Activated CD4-positive, alpha-beta T cell treated with anti-CD3 and anti-CD28 coated beads, Interleukin-2, amount 50 U/mL, for 48 hours (primary cell): ENCODE data around the gene ABHD4.

Source experiments
- DNase-seq, 2 experiments: peaks; one replicate each; pipeline ENCODE4 v3.0.0-alpha.2; 2020

ABHD4 gene

DNA sequence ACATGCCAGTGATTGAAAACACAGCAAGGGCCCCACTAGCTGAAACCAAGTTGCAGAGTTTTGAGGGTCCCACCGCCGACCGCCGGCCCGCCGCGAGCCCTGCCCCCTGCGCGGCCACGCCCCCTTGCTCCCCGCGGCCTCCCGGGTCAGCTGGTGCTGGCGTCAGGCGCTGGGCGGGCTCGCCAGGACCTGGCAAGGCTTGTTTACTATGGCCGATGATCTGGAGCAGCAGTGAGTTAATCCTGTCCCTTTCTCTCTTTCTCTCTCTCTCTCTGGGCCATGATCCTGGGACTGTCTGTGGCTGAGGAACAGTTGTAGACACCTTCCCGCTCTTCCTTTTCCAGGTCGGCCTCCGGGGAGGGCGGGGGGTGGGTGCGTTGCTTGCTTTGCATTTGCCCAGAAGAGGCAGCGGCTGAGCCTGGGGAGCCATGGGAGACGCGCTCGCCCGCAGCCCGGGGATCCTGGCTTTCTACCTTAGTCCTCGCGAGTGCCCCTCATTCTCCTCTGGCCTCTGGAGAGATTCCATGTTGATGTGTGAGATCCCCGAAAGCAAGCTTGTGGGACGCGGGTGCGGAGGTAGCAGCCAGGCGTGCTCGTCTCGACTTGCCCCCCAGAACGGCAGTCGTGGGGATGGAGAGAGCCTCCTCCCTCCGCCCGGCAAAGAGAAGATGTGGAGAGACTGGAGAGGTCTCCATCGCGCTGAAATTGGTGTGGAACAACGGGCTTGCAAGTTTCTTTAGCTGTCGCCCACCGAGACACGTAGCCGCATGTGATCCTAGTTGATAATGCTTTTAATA, at the start of gene ABHD4:
ABHD4 (plus strand) TSS at position 202 of the 797 bp plus-strand sequence; CDS start at position 209, 7 bp downstream.
- DNase-seq: peak; percentile 65 to 68

DNA sequence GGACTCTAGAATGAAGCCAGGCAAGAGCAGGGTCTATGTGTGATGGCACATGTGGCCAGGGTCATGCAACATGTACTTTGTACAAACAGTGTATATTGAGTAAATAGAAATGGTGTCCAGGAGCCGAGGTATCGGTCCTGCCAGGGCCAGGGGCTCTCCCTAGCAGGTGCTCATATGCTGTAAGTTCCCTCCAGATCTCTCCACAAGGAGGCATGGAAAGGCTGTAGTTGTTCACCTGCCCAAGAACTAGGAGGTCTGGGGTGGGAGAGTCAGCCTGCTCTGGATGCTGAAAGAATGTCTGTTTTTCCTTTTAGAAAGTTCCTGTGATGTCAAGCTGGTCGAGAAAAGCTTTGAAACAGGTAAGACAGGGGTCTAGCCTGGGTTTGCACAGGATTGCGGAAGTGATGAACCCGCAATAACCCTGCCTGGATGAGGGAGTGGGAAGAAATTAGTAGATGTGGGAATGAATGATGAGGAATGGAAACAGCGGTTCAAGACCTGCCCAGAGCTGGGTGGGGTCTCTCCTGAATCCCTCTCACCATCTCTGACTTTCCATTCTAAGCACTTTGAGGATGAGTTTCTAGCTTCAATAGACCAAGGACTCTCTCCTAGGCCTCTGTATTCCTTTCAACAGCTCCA, 48.7 kb upstream of the ABHD4 start:
- peak; percentile 38 to 50 for DNase-seq

DNA sequence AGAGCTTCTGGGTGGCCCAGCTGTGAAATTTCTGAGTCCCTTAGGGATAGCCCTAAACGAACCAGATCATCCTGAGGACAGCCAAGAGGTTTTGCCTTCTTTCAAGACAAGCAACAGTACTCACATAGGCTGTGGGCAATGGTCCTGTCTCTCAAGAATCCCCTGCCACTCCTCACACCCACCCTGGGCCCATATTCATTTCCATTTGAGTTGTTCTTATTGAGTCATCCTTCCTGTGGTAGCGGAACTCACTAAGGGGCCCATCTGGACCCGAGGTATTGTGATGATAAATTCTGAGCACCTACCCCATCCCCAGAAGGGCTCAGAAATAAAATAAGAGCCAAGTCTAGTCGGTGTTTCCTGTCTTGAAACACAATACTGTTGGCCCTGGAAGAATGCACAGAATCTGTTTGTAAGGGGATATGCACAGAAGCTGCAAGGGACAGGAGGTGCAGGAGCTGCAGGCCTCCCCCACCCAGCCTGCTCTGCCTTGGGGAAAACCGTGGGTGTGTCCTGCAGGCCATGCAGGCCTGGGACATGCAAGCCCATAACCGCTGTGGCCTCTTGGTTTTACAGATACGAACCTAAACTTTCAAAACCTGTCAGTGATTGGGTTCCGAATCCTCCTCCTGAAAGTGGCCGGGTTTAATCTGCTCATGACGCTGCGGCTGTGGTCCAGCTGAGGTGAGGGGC, 48.0 kb upstream of the ABHD4 start:
- peak; percentile 70 to 81 for DNase-seq

DNA sequence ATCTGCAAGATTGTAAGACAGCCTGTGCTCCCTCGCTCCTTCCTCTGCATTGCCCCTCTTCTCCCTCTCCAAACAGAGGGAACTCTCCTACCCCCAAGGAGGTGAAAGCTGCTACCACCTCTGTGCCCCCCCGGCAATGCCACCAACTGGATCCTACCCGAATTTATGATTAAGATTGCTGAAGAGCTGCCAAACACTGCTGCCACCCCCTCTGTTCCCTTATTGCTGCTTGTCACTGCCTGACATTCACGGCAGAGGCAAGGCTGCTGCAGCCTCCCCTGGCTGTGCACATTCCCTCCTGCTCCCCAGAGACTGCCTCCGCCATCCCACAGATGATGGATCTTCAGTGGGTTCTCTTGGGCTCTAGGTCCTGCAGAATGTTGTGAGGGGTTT, 46.5 kb upstream of the ABHD4 start:
- DNase-seq: peak; percentile 23 to 39

- peak; percentile 29 to 46 for DNase-seq
Observed at GRCh38 chr14:22552001-22552826, 45.9 kb upstream of the ABHD4 start.

GRCh38 chr14:22552827-22553076, 45.3 kb upstream of the ABHD4 start:
- no peak for DNase-seq

GRCh38 chr14:22553445-22553844, 44.7 kb upstream of the ABHD4 start:
- DNase-seq: peak in 1 of 2 experiments; percentile 30

DNA sequence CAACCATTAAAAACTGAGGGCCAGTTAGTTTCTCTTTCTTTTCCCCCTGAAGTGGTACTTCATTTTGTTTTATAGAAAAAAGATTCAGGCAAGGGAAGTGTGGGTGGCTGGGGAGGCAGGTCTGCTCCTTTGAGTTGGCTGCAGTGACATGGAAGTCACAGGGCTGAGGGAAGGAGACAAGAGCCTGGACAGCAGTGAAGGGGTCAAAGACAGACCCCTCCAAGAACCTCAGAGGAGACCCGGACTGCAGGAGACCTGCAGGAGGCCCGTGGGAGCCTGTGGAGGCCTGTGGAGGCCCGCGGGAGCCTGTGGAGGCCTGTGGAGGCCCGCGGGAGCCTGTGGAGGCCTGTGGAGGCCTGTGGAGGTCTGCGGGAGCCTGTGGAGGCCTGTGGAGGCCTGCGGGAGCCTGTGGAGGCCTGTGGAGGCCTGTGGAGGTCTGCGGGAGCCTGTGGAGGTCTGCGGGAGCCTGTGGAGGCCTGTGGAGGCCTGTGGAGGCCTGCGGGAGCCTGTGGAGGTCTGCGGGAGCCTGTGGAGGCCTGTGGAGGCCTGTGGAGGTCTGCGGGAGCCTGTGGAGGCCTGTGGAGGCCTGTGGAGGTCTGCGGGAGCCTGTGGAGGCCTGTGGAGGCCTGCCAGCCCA, 44.1 kb upstream of the ABHD4 start:
- peak in 1 of 2 experiments; percentile 51 for DNase-seq

DNA sequence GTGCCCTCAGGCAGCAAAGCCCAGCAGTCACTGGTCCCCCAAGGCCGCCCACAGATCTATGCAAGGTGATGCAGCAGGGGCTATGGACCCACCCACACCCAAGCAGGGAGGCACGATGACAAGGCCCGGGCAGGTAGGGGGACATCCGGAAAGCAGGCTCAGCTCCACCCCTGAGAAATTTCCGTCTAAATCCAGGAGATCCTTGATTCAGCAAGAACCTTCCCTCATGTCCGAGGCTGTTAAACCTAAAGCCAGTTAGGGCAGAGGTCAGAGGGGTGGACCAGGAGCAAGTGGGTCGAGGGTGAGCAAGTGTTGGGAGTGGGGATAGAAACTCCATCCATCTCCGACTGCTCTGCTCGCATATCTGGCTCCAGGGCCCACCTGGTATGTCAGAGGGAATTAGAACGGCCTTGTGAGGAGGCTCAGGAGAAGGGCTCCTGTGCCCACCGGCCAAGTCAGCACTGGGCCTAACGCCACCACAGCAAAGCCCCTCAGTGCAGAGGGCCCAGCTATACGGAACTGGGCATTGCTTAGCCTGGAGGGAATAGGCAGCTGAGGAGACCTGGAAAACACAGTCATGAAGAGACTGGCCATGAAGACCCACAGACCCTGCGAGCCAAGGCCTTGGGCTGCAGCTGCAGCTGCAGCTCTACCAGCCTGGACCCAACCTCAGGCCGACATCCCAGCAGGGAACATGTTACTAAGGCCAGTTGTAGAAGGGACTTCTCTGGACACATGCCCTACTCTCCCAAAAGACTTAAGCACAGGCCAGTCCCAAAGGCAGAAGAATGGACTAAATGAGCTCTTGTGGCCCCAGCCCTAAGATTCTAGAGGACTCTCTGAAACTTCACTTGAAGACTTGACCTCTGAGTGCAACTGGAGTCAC, 43.4 kb upstream of the ABHD4 start:
- DNase-seq: peak in 1 of 2 experiments; percentile 62

DNA sequence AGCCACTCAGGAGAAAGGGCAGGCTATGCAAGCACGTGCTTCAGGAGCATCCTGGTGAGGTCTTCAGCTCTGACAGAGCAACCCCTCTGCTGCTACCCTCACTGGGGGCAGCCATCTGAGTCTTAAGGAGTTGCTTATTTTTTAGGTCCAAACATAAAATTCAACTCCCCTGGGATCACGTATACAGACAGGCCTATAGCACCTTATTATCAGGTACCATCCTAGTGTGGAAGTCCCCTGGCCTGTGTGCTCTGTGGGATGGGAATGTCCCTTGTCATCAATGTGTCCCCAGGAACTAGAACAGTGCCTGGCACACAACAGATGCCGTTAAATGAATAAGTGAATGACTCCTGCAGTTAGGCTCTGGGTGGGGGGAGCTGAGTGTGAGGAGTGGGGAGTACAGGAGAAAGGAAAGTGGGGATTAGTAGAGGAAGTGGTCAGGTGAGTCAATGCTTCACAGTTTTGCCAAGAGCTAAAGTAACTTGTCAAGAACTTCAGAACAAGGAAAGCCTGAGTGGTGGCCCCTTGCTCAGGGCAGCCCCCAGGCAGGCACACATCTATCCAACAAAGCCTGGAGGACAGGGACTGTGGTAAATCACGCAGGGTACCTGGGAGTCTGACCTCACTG, 42.6 kb upstream of the ABHD4 start:
- peak; percentile 76 to 85 for DNase-seq

DNA sequence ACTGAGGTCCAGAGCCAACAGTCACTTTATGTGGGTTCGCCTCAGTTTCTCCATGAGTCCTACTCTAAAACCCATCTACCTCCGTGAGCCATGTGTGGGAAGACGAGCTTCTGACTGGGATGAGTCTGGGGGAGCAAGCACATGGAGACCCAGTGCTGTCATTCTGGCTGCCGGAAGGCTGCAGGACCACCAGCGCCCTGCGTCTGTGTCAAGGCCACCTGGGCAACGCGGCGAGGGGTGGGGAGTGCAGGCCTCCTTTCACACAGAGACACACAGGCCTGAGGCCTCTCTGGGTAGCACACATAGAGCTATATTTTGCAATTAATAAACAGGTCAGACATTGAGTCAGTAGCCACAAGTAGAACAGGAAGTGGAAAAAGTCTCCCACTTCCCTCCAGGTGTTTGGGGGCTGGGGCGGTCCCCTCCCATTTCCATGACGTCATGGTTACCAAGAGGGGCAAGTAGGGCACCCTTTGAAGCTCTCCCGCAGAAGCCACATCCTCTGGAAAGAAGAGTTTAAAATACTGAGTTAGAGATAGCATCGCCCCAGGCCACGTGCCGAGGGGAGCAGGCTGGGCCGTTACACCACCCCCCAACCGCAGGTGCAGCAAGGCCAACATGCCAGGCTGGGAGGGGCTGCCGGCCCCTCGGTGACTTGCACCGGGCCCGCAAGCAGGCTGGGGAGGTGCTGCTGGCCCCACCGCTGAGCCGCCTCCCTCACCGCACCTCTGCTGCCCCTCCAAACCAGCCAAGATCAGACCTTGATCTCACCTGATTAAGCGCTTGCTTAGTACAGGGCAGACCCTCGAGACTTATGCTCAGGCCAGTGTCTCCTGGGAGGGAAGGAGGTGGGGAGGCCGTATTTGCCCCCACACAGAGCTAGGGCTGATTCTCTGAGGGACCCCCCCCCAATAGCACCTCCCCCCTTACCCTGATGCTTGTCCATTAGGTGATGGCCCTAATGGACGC, 41.8 kb upstream of the ABHD4 start:
- peak; percentile 94 to 97 for DNase-seq

DNA sequence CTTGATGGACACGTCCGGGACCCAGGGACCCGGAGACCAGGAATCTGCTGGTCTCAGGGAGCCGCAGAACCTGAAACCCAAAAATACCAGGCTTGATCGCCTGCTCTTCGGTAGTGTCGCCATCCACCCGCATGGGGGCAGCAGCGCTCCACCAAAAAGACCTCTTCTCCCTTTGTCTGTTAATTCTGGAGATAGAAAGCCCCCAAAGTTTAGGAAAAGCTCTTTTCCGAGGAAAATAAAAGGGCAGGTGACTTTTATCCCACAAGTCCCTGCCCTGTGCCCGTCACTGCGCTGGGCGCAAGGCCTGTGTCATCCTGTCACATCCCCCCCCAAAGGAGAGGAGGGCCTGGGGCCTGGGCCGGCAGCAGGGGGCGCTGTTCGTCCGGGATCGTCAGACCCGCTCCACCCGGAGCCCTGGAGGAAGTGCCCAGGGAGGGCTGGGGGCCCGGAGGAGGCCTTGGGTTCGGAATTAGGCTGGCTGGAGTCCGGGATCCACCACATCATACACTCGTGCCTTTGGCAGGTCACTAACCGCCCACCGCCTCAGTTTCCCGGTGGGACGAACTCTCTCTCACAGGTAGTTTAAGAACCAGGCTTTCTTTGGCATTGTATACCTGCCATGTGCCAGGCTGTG, 41.0 kb upstream of the ABHD4 start:
- peak; percentile 95 to 96 for DNase-seq

GRCh38 chr14:22557846-22558220, 40.3 kb upstream of the ABHD4 start:
- peak in 1 of 2 experiments; percentile 17 for DNase-seq

- peak; percentile 79 to 83 for DNase-seq
Observed at GRCh38 chr14:22558221-22558913, 39.7 kb upstream of the ABHD4 start.

DNA sequence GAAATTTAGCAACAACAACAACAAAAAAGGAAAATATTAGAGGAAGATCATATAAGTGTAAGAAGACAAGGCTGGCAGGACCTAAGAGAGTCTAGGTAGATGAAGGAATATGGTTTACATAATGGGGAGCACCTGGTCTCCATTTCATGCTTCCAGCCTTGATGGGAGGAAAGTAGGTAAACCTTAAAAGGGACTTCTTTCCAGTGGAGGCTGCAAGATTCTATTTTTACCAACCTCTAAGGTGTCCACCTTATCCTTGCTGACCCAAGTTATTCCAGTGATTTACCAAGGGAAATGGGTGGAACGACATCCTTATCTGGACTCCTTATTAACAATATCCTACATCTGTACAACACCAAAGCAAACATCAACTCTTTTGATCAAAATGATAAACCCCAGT, 39.1 kb upstream of the ABHD4 start:
- no peak for DNase-seq

GRCh38 chr14:22560662-22561365, 37.3 kb upstream of the ABHD4 start:
- DNase-seq: peak; percentile 55 to 66

DNA sequence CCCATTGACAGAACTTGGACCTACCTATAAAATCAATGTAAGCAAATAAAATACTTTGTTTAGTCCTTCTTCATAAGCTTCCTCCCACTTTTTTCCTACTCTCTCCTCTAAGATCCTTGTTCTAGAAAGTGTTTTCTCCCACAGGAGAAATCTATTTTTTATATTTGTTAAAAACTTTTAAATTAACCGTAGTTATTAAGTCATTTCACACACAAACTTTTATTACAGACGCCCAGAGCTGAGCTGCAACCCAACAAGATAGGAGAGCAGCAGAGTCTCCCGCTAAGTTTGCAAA, 36.8 kb upstream of the ABHD4 start:
- DNase-seq: no peak
